ENCODE results near the gene RIC1. TPM values are rescaled to one million over a fixed set of nuclear protein-coding genes. Genes with fewer than 3 reads are reported as not detected.

The RIC1 gene
- total and polyA plus RNA-seq, 9 of the 15 experiments (the other 6 are each of a cell fraction or from before 2014, with no cell fraction given) = 3.2 to 25.8 (median 15.0) TPM

DNA sequence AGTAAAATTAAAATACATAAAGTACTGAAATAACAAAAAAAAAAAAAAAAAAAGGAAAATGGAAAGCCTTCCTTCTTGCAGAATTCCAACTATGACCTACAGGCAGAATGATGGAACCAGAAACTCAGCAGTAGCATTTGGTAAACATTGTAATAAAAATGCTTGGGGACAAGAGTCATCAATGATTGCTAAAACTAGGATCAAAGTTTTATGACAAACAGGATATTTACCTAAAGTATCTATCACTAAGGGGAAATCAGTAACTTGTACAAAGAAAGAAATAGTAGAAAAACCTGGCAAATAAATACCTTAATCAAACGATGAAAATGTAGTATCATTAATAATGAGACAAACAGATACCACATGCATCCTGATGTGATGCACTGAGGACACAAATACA, 186.6 kb downstream of the RIC1 start:
- Histone ChIP-seq H2AFZ (ENCODE audit: low read depth, low read length) (no peak overlapping the region), H3K9me3 (replicated peaks; ENCODE audit: control insufficient read depth, insufficient read depth, low read depth, low read length) (no peaks in the 10 kb centered on the region), H3K9me1 (ENCODE audit: control insufficient read depth, insufficient read depth, low read length) (no peaks in the 10 kb centered on the region), H3K79me2 (ENCODE audit: control insufficient read depth, insufficient read depth, low read length) (no peaks in the 10 kb centered on the region; the same call in 2 of the 3 replicates), H3K4me1 (replicated peaks in 1 of 2; ENCODE audit: control insufficient read depth in 2 of 2, insufficient read depth in 2 of 2, low read length in 2 of 2) (peaks cover 3 to 7% of the 10 kb centered on the region in 2 experiments; a peak in 3 of 5 replicates), H3K4me2 (ENCODE audit: insufficient read depth, low read length) (no peak overlapping the region), H3K9ac (ENCODE audit: insufficient read depth in 1 of 2, low read depth in 2 of 2, low read length in 2 of 2) (no peak overlapping the region), H3K36me3 (ENCODE audit: control insufficient read depth, insufficient read depth, low read length) (peaks cover 51% of the 10 kb centered on the region), H3K27me3 (ENCODE audit: control insufficient read depth in 2 of 2, insufficient read depth in 2 of 2, low read length in 2 of 2) (no peaks in the 10 kb centered on the region), H3K4me3 (no peak overlapping the region), H4K20me1 (replicated peaks; ENCODE audit: control insufficient read depth, insufficient read depth, low read length) (no peaks in the 10 kb centered on the region), H3K27ac (ENCODE audit: extremely low read depth, low read depth, low read length) (no peak overlapping the region)
- DNase-seq (ENCODE audit: extremely low read depth in 1 of 4, low spot score in 3 of 4) = no peak
- ChIA-PET CTCF (ENCODE audit: low intra/inter-chr PET ratio) (no interaction called here), POLR2A (no interaction called here)
- ATAC-seq = no peak
- intact Hi-C loops (cut with micrococcal nuclease) = no loop called here
- in situ Hi-C loops (cut with MboI) = no loop called here
- BruUV-seq (replicated peaks) = no TSS peak
- 58% methylated on average over 1 of the region's 1 CpG for WGBS (ENCODE audit: insufficient coverage, low coverage, missing lambda C conversion rate)
- FAIRE-seq = no peak
- TF ChIP-seq ZNF41 (CRISPR knock-in tag; conservative IDR thresholded peaks at IDR 0.05) (no peak), ZNF586 (CRISPR knock-in tag; conservative IDR thresholded peaks at IDR 0.05) (no peak), DACH1 (IDR thresholded peaks at IDR 0.05; ENCODE audit: partially characterized antibody) (no peak), CHD2 (IDR thresholded peaks at IDR 0.05; ENCODE audit: low read depth, low read length) (no peak), HNRNPK (IDR thresholded peaks at IDR 0.05; ENCODE audit: low read depth, low read length, poor library complexity, severe bottlenecking) (no peak), ETV1 (tag; conservative IDR thresholded peaks at IDR 0.05; ENCODE audit: low read depth) (no peak), ZNF408 (CRISPR knock-in tag; IDR thresholded peaks at IDR 0.05; ENCODE audit: low read depth) (no peak), TAF9B (IDR thresholded peaks at IDR 0.05; ENCODE audit: partially characterized antibody) (no peak), SUPT5H (IDR thresholded peaks at IDR 0.05) (no peak), RBM15 (IDR thresholded peaks at IDR 0.05; ENCODE audit: insufficient read depth, low read length) (no peak), C11orf30 (IDR thresholded peaks at IDR 0.05; ENCODE audit: low read depth) (no peak), ERF (CRISPR knock-in tag; IDR thresholded peaks at IDR 0.05) (no peak), SMARCA4 (IDR thresholded peaks at IDR 0.05) (no peak)
- TF ChIP-seq, protein P1, sequence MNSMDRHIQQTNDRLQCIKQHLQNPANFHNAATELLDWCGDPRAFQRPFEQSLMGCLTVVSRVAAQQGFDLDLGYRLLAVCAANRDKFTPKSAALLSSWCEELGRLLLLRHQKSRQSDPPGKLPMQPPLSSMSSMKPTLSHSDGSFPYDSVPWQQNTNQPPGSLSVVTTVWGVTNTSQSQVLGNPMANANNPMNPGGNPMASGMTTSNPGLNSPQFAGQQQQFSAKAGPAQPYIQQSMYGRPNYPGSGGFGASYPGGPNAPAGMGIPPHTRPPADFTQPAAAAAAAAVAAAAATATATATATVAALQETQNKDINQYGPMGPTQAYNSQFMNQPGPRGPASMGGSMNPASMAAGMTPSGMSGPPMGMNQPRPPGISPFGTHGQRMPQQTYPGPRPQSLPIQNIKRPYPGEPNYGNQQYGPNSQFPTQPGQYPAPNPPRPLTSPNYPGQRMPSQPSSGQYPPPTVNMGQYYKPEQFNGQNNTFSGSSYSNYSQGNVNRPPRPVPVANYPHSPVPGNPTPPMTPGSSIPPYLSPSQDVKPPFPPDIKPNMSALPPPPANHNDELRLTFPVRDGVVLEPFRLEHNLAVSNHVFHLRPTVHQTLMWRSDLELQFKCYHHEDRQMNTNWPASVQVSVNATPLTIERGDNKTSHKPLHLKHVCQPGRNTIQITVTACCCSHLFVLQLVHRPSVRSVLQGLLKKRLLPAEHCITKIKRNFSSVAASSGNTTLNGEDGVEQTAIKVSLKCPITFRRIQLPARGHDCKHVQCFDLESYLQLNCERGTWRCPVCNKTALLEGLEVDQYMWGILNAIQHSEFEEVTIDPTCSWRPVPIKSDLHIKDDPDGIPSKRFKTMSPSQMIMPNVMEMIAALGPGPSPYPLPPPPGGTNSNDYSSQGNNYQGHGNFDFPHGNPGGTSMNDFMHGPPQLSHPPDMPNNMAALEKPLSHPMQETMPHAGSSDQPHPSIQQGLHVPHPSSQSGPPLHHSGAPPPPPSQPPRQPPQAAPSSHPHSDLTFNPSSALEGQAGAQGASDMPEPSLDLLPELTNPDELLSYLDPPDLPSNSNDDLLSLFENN (IDR thresholded peaks at IDR 0.05; ENCODE audit: low read depth in 2 of 2, low read length in 2 of 2) = no peak
- TF ChIP-seq, protein P2, sequence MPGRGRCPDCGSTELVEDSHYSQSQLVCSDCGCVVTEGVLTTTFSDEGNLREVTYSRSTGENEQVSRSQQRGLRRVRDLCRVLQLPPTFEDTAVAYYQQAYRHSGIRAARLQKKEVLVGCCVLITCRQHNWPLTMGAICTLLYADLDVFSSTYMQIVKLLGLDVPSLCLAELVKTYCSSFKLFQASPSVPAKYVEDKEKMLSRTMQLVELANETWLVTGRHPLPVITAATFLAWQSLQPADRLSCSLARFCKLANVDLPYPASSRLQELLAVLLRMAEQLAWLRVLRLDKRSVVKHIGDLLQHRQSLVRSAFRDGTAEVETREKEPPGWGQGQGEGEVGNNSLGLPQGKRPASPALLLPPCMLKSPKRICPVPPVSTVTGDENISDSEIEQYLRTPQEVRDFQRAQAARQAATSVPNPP (IDR thresholded peaks at IDR 0.05; ENCODE audit: borderline replicate concordance, insufficient read depth, insufficient read length) = no peak
- TF ChIP-seq, protein P3, sequence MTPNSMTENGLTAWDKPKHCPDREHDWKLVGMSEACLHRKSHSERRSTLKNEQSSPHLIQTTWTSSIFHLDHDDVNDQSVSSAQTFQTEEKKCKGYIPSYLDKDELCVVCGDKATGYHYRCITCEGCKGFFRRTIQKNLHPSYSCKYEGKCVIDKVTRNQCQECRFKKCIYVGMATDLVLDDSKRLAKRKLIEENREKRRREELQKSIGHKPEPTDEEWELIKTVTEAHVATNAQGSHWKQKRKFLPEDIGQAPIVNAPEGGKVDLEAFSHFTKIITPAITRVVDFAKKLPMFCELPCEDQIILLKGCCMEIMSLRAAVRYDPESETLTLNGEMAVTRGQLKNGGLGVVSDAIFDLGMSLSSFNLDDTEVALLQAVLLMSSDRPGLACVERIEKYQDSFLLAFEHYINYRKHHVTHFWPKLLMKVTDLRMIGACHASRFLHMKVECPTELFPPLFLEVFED (CRISPR knock-in tag; conservative IDR thresholded peaks at IDR 0.05) = no peak
- TF ChIP-seq, protein P4, sequence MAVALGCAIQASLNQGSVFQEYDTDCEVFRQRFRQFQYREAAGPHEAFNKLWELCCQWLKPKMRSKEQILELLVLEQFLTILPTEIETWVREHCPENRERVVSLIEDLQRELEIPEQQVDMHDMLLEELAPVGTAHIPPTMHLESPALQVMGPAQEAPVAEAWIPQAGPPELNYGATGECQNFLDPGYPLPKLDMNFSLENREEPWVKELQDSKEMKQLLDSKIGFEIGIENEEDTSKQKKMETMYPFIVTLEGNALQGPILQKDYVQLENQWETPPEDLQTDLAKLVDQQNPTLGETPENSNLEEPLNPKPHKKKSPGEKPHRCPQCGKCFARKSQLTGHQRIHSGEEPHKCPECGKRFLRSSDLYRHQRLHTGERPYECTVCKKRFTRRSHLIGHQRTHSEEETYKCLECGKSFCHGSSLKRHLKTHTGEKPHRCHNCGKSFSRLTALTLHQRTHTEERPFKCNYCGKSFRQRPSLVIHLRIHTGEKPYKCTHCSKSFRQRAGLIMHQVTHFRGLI (CRISPR knock-in tag; IDR thresholded peaks at IDR 0.05) = no peak
